WTC11 (cell line): ENCODE measurements around the gene LDLRAD3. TPM values are rescaled to one million over a fixed set of nuclear protein-coding genes. Genes with fewer than 3 reads are reported as not detected.

ENCODE experiments used
- ATAC-seq: fragments of 200-7000 bp; cut with Tn5 transposase; 2 replicates; pipeline ENCODE4 v1.10.0; 2021; ENCODE audit warnings: mild to moderate bottlenecking, moderate library complexity
- CTCF ChIA-PET: fragments of 300-600 bp; sonication (Branson Sonifier 250); formaldehyde crosslinking; loops from one replicate; lab custom pipeline; 2021; ENCODE audit warnings: antibody characterized with exemption; lab: Charles Lee
- POLR2A ChIA-PET: fragments of 350-600 bp; sonication (Branson Sonifier 250); formaldehyde crosslinking; loops from one replicate; lab custom pipeline; 2021; ENCODE audit warnings: antibody characterized with exemption; lab: Charles Lee
- DNase-seq: peaks from one replicate; pipeline ENCODE4 v3.0.0; 2021; ENCODE audit warnings: low spot score
- H3K27ac Mint-ChIP-seq: 2 replicates; pipeline ENCODE4 v1.8.0; 2021; ENCODE audit warnings: mixed read lengths
- H3K27me3 Mint-ChIP-seq: 2 replicates; pipeline ENCODE4 v1.8.0; 2021; ENCODE audit warnings: low read depth, mild to moderate bottlenecking, moderate library complexity, mixed read lengths
- H3K36me3 Mint-ChIP-seq: 2 replicates; pipeline ENCODE4 v1.8.0; 2021; ENCODE audit warnings: mixed read lengths
- H3K4me1 Mint-ChIP-seq: 2 replicates; pipeline ENCODE4 v1.8.0; 2022; ENCODE audit warnings: mixed read lengths
- H3K4me3 Mint-ChIP-seq: 2 replicates; pipeline ENCODE4 v1.8.0; 2021; ENCODE audit warnings: mild to moderate bottlenecking, moderate library complexity, mixed read lengths
- H3K9me3 Mint-ChIP-seq: 2 replicates; pipeline ENCODE4 v1.8.0; 2021; ENCODE audit warnings: mixed read lengths
- ESRRA ChIP-seq: sonication (generic); formaldehyde crosslinking; IDR thresholded peaks from 2 replicates; pipeline ENCODE4 v1.8.1; 2022; ENCODE audit warnings: mild to moderate bottlenecking, missing genetic modification reagents, borderline replicate concordance
- FOXK1 ChIP-seq: sonication (generic); formaldehyde crosslinking; IDR thresholded peaks from 2 replicates; pipeline ENCODE4 v1.8.0; 2022; ENCODE audit warnings: mild to moderate bottlenecking, moderate library complexity, missing genetic modification reagents
- FOXP1 ChIP-seq: sonication (generic); formaldehyde crosslinking; IDR thresholded peaks from 2 replicates; pipeline ENCODE4 v1.8.0; 2022; ENCODE audit warnings: missing genetic modification reagents, mild to moderate bottlenecking, moderate library complexity, borderline replicate concordance
- JUN ChIP-seq: sonication (generic); formaldehyde crosslinking; IDR thresholded peaks from 2 replicates; pipeline ENCODE4 v1.8.0; 2023; ENCODE audit warnings: mild to moderate bottlenecking, missing genetic modification reagents
- MYBL2 ChIP-seq: sonication (generic); formaldehyde crosslinking; IDR thresholded peaks from 2 replicates; pipeline ENCODE4 v1.8.1; 2023; ENCODE audit warnings: mild to moderate bottlenecking, moderate library complexity, missing genetic modification reagents
- NR1H2 ChIP-seq: sonication (generic); formaldehyde crosslinking; IDR thresholded peaks from 2 replicates; pipeline ENCODE4 v1.9.0; 2021; ENCODE audit warnings: mild to moderate bottlenecking, moderate library complexity, missing genetic modification reagents
- SMAD3 ChIP-seq: sonication (generic); formaldehyde crosslinking; IDR thresholded peaks from 2 replicates; pipeline ENCODE4 v1.8.0; 2022; ENCODE audit warnings: missing genetic modification reagents, mild to moderate bottlenecking, borderline replicate concordance
- TEAD1 ChIP-seq: sonication (generic); formaldehyde crosslinking; IDR thresholded peaks from 2 replicates; pipeline ENCODE4 v1.8.0; 2022; ENCODE audit warnings: mild to moderate bottlenecking, missing genetic modification reagents
- ZNF317 ChIP-seq: sonication (generic); formaldehyde crosslinking; IDR thresholded peaks from 2 replicates; pipeline ENCODE4 v1.8.1; 2023; ENCODE audit warnings: low read depth, mild to moderate bottlenecking, moderate library complexity, missing genetic modification reagents, borderline replicate concordance
- ZNF396 ChIP-seq: fragments of 250-450 bp; sonication (Bioruptor Pico); IDR thresholded peaks from 2 replicates; pipeline ENCODE4 v1.8.0; 2021; ENCODE audit warnings: mild to moderate bottlenecking, moderate library complexity, borderline replicate concordance
- ZNF423 ChIP-seq: fragments of 250-450 bp; sonication (Bioruptor Pico); IDR thresholded peaks from 2 replicates; pipeline ENCODE4 v2.1.2; 2022; ENCODE audit warnings: mild to moderate bottlenecking, moderate library complexity
- ZNF532 ChIP-seq: fragments of 250-450 bp; sonication (Bioruptor Pico); IDR thresholded peaks from 2 replicates; pipeline ENCODE4 v1.9.0; 2021; ENCODE audit warnings: mild to moderate bottlenecking, borderline replicate concordance
- ZNF671 ChIP-seq: fragments of 250-450 bp; sonication (Bioruptor Pico); IDR thresholded peaks from 2 replicates; pipeline ENCODE4 v1.8.0; 2021; ENCODE audit warnings: mild to moderate bottlenecking
- total RNA-seq: library from RNA; stranded (reverse); gene quantifications from 3 replicates; pipeline ENCODE4 v1.2.3, GENCODE V29; 2021
- TF ChIP-seq, protein P1 (sequence below): sonication (generic); formaldehyde crosslinking; IDR thresholded peaks from 2 replicates; pipeline ENCODE4 v1.8.1; 2023; ENCODE audit warnings: mild to moderate bottlenecking, missing genetic modification reagents, borderline replicate concordance
- TF ChIP-seq, protein P2 (sequence below): sonication (generic); formaldehyde crosslinking; IDR thresholded peaks from 2 replicates; pipeline ENCODE4 v1.8.0; 2022; ENCODE audit warnings: mild to moderate bottlenecking, missing genetic modification reagents
- TF ChIP-seq, protein P3 (sequence below): sonication (generic); formaldehyde crosslinking; IDR thresholded peaks from 2 replicates; pipeline ENCODE4 v1.8.1; 2023; ENCODE audit warnings: mild to moderate bottlenecking, missing genetic modification reagents
- TF ChIP-seq, protein P4 (sequence below): sonication (generic); formaldehyde crosslinking; IDR thresholded peaks from 2 replicates; pipeline ENCODE4 v1.8.1; 2023; ENCODE audit warnings: mild to moderate bottlenecking, missing genetic modification reagents, moderate library complexity

LDLRAD3 gene
- total RNA-seq, 1 experiment from 2014 or later = 14.5 TPM

DNA sequence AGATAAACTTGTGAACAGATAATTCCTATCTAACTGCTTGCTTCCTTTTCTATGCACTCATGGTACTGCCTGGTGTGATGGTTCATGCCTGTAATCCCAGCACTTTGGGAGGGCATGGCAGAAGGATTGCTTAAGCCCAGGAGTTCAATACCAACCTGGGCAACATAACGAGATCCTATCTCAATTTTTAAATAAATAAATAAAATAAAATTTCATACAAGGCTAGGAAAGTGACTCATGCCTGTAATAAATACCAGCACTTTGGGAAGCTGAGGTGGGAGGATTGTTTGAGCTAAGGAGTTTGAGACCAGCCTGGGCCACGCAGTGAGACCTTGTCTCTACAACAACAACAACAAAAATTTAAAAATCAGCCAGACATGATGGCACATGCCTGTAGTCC, 178.8 kb downstream of the LDLRAD3 start (continued):
- no peak for TF ChIP-seq JUN (CRISPR knock-in tag)
- no peak for TF ChIP-seq ESRRA (CRISPR knock-in tag)
- TF ChIP-seq, protein P1, sequence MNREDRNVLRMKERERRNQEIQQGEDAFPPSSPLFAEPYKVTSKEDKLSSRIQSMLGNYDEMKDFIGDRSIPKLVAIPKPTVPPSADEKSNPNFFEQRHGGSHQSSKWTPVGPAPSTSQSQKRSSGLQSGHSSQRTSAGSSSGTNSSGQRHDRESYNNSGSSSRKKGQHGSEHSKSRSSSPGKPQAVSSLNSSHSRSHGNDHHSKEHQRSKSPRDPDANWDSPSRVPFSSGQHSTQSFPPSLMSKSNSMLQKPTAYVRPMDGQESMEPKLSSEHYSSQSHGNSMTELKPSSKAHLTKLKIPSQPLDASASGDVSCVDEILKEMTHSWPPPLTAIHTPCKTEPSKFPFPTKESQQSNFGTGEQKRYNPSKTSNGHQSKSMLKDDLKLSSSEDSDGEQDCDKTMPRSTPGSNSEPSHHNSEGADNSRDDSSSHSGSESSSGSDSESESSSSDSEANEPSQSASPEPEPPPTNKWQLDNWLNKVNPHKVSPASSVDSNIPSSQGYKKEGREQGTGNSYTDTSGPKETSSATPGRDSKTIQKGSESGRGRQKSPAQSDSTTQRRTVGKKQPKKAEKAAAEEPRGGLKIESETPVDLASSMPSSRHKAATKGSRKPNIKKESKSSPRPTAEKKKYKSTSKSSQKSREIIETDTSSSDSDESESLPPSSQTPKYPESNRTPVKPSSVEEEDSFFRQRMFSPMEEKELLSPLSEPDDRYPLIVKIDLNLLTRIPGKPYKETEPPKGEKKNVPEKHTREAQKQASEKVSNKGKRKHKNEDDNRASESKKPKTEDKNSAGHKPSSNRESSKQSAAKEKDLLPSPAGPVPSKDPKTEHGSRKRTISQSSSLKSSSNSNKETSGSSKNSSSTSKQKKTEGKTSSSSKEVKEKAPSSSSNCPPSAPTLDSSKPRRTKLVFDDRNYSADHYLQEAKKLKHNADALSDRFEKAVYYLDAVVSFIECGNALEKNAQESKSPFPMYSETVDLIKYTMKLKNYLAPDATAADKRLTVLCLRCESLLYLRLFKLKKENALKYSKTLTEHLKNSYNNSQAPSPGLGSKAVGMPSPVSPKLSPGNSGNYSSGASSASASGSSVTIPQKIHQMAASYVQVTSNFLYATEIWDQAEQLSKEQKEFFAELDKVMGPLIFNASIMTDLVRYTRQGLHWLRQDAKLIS (CRISPR knock-in tag) = no peak
- TF ChIP-seq ZNF317 (CRISPR knock-in tag) = no peak
- no peak for TF ChIP-seq MYBL2 (CRISPR knock-in tag)

DNA sequence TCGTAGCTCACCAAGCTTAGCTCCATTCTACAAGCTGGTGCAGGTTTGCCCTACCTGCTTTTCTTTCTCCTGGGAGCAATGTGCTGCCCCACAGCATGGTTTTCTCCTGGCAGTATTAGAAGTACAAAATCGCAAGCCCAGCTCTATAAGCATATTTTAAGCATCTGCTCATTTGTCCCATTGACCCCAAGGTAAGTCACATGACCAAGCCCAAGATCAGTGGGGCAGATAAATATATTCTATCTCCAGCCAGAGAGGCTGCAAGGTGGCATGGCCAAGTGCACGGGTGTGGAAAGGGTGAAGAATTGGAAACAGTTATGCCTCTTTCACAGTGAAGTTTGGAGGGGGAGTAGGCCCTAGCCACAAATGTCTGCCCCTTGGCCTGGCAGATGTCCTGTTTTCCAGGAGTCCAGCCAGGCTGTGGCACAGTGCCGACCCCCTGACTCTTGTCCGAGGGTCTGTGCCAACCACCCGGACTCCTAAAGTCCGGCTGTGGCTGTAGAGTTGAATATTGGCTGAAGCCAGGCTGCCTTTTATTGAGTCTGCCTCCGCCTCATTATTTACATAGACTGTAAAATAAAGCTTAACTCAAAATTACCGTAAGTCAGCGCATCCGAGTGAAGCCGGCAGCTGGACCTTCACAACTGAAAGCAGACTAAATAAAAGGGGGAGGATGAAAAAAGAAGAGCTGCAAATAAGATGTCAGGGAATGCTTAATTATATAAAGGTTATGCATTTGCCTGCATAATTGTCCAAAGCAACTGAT, 179.7 kb downstream of the LDLRAD3 start:
- Mint-ChIP-seq H3K9me3 (no peaks in the 10 kb centered on the region), H3K36me3 (no peaks in the 10 kb centered on the region), H3K4me3 (no peak overlapping the region)
- no peak for DNase-seq
- POLR2A ChIA-PET = interaction anchor here (0.5 kb wide), 1 partner anchor 529 kb away, joined by 5 read pairs; no protein-coding TSS in a partner anchor
- no peak for ATAC-seq
- TF ChIP-seq, protein P2, sequence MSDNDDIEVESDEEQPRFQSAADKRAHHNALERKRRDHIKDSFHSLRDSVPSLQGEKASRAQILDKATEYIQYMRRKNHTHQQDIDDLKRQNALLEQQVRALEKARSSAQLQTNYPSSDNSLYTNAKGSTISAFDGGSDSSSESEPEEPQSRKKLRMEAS (CRISPR knock-in tag) = no peak
- no peak for TF ChIP-seq ZNF396 (CRISPR knock-in tag)
- no peak for TF ChIP-seq FOXK1 (CRISPR knock-in tag)
- no peak for TF ChIP-seq ZNF671 (CRISPR knock-in tag)
- no peak for TF ChIP-seq SMAD3 (CRISPR knock-in tag)
- TF ChIP-seq, protein P3, sequence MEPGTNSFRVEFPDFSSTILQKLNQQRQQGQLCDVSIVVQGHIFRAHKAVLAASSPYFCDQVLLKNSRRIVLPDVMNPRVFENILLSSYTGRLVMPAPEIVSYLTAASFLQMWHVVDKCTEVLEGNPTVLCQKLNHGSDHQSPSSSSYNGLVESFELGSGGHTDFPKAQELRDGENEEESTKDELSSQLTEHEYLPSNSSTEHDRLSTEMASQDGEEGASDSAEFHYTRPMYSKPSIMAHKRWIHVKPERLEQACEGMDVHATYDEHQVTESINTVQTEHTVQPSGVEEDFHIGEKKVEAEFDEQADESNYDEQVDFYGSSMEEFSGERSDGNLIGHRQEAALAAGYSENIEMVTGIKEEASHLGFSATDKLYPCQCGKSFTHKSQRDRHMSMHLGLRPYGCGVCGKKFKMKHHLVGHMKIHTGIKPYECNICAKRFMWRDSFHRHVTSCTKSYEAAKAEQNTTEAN = no peak
- TF ChIP-seq, all 79 proteins: peak for 0
- Mint-ChIP-seq H3K27ac (no peak overlapping the region), H3K4me1 (peaks cover 56% of the 10 kb centered on the region), H3K27me3 (no peaks in the 10 kb centered on the region)
- CTCF ChIA-PET = interaction anchor here (1.0 to 2.2 kb wide), 5 partner anchors 8 to 302 kb away, joined by 3 to 8 read pairs (median 6); no protein-coding TSS in a partner anchor

GRCh38 chr11:36126678-36127077, 182.8 kb downstream of the LDLRAD3 start:
- H3K4me1 Mint-ChIP-seq = peaks cover 67% of the 10 kb centered on the region
- TF ChIP-seq TEAD1 (CRISPR knock-in tag) = no peak
- TF ChIP-seq ZNF423 (CRISPR knock-in tag) = no peak
- no peak for TF ChIP-seq ZNF532
- TF ChIP-seq, protein P4, sequence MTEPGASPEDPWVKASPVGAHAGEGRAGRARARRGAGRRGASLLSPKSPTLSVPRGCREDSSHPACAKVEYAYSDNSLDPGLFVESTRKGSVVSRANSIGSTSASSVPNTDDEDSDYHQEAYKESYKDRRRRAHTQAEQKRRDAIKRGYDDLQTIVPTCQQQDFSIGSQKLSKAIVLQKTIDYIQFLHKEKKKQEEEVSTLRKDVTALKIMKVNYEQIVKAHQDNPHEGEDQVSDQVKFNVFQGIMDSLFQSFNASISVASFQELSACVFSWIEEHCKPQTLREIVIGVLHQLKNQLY (CRISPR knock-in tag) = no peak
- no peak for TF ChIP-seq FOXP1 (CRISPR knock-in tag)
- no peak for TF ChIP-seq NR1H2 (CRISPR knock-in tag)
- TF ChIP-seq, all 79 proteins: peak for 0
- no peak for DNase-seq
- ATAC-seq = no peak
- CTCF ChIA-PET = interaction anchor here (0.6 to 2.0 kb wide), 4 partner anchors 17 to 305 kb away, joined by 3 to 5 read pairs (median 4); no protein-coding TSS in a partner anchor
- H3K36me3 Mint-ChIP-seq = 0 out of 2 replicates have a peak, but pooled peaks cover 3% of the 10 kb centered on the region
- no peaks in the 10 kb centered on the region for H3K27me3 Mint-ChIP-seq
- POLR2A ChIA-PET = no interaction called here
- peaks cover 6% of the 10 kb centered on the region for H3K9me3 Mint-ChIP-seq
- no peak overlapping the region for H3K27ac Mint-ChIP-seq
- H3K4me3 Mint-ChIP-seq = no peak overlapping the region
